Activated naive CD4-positive, alpha-beta T cell treated with anti-CD3 and anti-CD28 coated beads, Interleukin-2, amount 10 ng/mL, durations not matched to agents 5 hours and 36 hours (primary cell): ENCODE measurements around the gene XG. TPM values are rescaled to one million over a fixed set of nuclear protein-coding genes. Genes with fewer than 3 reads are reported as not detected.

ENCODE experiments used
- total RNA-seq, 2 experiments: library from RNA; stranded (reverse); gene quantifications; one replicate each; pipeline ENCODE4 v1.2.3, GENCODE V29; 2021

XG gene, protein sequence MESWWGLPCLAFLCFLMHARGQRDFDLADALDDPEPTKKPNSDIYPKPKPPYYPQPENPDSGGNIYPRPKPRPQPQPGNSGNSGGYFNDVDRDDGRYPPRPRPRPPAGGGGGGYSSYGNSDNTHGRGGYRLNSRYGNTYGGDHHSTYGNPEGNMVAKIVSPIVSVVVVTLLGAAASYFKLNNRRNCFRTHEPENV
- not detected for total RNA-seq

GRCh38 chrX:2751874-2752300 lies at the start of gene XG:
TSS of gene XG (plus strand) at chrX:2752040. CDS start at chrX:2752275, 235 bp downstream.

GRCh38 chrX:2828344-2828958 lies 76.6 kb downstream of the XG start, which contains the start of gene GYG2:
TSS of gene GYG2 (plus strand) at chrX:2828930. CDS start at chrX:2830189, 1,259 bp downstream.

Other genes starting within 250 kb of the XG start
- 100 to 1,000 TPM; 290 to 297 TPM for gene CD99, start 60.7 kb upstream of the XG start, total RNA-seq
- gene GYG2, start 76.9 kb downstream of the XG start, total RNA-seq: not detected
- gene ARSD, start 177.3 kb downstream of the XG start, total RNA-seq: 1 to 10 TPM; 1.8 to 1.9 TPM